Measurements from ENCODE around the gene USP7. TPM values are rescaled to one million over a fixed set of nuclear protein-coding genes. Genes with fewer than 3 reads are reported as not detected.
A peak's percentile ranks its signal among the peaks of the same experiment; 100 is the strongest.

Gene USP7
- total and polyA plus RNA-seq, 3 experiments from 2014 or later = 12.6 to 192 (median 189) TPM

DNA sequence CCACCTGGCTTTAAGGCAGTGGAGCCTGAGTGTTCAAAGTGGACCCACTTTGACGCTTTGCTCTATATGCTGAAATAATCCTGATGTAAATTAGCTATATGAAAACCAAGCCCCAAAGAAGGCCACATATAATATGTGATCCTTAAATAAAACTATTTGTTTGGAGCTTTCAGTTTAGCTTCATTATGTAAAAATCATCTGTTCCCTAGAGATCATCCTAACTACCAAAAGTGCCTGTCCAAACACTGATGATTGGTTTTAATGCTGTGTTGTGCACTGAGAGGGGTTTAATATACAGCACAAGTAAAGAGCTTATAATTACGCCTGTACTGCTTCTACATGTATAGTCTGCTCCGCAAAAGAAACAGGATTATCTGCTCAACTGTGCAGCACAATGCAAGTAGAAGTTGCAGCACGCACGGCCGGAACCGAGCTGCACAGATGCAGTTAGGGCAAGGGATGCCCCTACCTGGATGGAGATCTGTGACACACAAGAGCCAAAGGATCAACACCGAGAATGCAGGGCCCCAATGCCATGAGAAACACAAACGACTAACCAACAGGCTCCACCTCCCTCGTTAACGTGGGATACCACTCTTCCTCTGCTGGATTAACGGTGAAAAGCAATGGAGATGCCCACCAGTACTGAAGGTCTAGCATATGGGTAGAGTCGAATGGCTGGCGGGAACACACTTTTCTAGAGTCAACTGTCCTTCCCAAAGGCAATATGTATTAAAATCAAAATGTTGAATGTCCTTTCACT lies 20.5 kb downstream of the USP7 start:
- Mint-ChIP-seq H3K36me3 (peaks cover 0 to 5% (median 0%) of the 10 kb centered on the region in 3 donors), H3K27ac (peak overlapping the region in 5 of 8 donors; percentile 44 to 93 (median 52)), H3K27me3 (peaks cover 0 to 2% of the 10 kb centered on the region in 2 donors), H3K4me1 (peaks cover 96 to 100% (median 99%) of the 10 kb centered on the region in 3 donors), H3K9me3 (peaks cover 0 to 2% (median 0%) of the 10 kb centered on the region in 5 donors), H3K4me3 (peak overlapping the region in 5 of 7 donors; percentile 30 to 83 (median 60))
- no peak for DNase-seq
- Histone ChIP-seq H3K27ac (ENCODE audit: low read depth, low read length) (no peak overlapping the region), H3K36me3 (ENCODE audit: insufficient read depth, low read length) (no peaks in the 10 kb centered on the region), H3K9me3 (ENCODE audit: low read length) (no peaks in the 10 kb centered on the region), H3K4me1 (ENCODE audit: insufficient read depth, low read length) (peaks cover 98% of the 10 kb centered on the region), H3K27me3 (ENCODE audit: insufficient read depth, low read length, poor library complexity, severe bottlenecking) (no peaks in the 10 kb centered on the region), H3K4me3 (ENCODE audit: low read length) (no peak overlapping the region)
- POLR2A ChIA-PET = no interaction called here
- CTCF ChIA-PET = interaction anchor here (0.9 to 1.6 kb wide), 2 partner anchors 66 to 196 kb away, joined by 3 to 6 read pairs; no protein-coding TSS in a partner anchor

DNA sequence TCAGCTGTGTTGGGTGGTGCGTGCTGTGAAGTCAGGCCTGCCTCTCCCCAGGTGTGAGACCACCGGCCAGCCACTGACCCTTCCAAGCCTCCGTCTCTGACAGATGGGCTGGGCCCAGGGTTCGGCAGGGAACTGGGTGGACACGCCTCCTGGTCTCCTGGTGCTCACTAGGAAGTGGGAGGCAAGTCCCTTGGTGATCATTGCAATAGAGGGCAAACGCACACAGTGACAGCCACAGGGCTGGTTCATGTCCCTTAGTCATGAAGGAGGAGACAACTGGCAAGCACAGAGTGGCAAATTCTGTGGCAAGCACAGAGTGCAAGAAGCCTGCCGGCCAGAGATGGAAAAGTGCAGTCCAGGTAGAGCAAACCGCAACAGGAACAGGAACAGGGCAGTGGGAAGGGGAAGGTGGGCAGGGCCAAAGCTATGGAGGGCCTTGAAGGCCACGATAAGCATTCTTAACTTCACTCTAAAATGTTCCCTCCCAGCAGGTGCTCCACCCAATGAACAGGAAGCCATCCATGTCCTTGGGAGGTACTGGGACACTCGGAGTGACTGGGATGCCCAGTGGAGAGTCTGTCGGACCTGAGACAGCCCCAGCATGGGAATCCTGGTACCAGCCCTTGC lies 21.9 kb downstream of the USP7 start:
- peaks cover 96% of the 10 kb centered on the region for H3K4me1 ChIP-seq (ENCODE audit: insufficient read depth, low read length)
- H3K36me3 ChIP-seq (ENCODE audit: insufficient read depth, low read length) = no peaks in the 10 kb centered on the region
- ChIA-PET CTCF (interaction anchor here (1.3 to 1.6 kb wide), 2 partner anchors 8 to 67 kb away, joined by 3 to 6 read pairs; no protein-coding TSS in a partner anchor), POLR2A (no interaction called here)
- Mint-ChIP-seq H3K27ac (peak overlapping the region in 6 of 8 donors; percentile 8 to 96 (median 48)), H3K9me3 (peaks cover 0 to 2% (median 0%) of the 10 kb centered on the region in 5 donors), H3K4me3 (peak overlapping the region in 4 of 7 donors; percentile 33 to 66 (median 64)), H3K27me3 (peaks cover 0 to 2% of the 10 kb centered on the region in 2 donors), H3K36me3 (peaks cover 0 to 5% (median 0%) of the 10 kb centered on the region in 3 donors), H3K4me1 (peaks cover 94 to 99% (median 96%) of the 10 kb centered on the region in 3 donors)
- no peaks in the 10 kb centered on the region for H3K27me3 ChIP-seq (ENCODE audit: insufficient read depth, low read length, poor library complexity, severe bottlenecking)
- no peak overlapping the region for H3K4me3 ChIP-seq (ENCODE audit: low read length)
- no peaks in the 10 kb centered on the region for H3K9me3 ChIP-seq (ENCODE audit: low read length)
- H3K27ac ChIP-seq (ENCODE audit: low read depth, low read length) = no peak overlapping the region
- DNase-seq = no peak

DNA sequence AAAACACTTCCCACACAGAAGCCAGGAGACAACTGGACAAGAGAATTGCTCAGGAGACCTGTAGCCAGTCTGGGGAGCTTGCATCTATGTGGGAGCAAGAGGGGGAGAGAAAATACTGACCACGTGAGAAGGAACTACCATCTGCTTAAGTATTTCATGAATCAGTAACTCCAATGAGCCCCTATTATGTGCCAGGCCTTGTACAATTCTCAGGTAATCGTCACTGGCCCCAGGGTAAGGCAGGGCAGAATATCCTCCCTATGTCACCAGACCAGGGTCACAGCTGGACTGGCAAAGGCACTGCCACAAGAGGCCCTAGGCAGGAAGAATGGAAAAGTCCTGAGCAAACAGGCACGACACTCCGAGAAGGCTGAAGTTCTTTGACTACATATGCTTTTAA lies 25.9 kb downstream of the USP7 start:
- Histone ChIP-seq H3K9me3 (ENCODE audit: low read length) (no peaks in the 10 kb centered on the region), H3K4me1 (ENCODE audit: insufficient read depth, low read length) (peaks cover 74% of the 10 kb centered on the region), H3K4me3 (ENCODE audit: low read length) (no peak overlapping the region), H3K27ac (ENCODE audit: low read depth, low read length) (no peak overlapping the region), H3K36me3 (ENCODE audit: insufficient read depth, low read length) (no peaks in the 10 kb centered on the region), H3K27me3 (ENCODE audit: insufficient read depth, low read length, poor library complexity, severe bottlenecking) (no peaks in the 10 kb centered on the region)
- POLR2A ChIA-PET = interaction anchor here (0.6 kb wide), 1 partner anchor 20 kb away, joined by 3 read pairs; no protein-coding TSS in a partner anchor
- Mint-ChIP-seq H3K4me3 (peak overlapping the region in 3 of 7 donors; percentile 6 to 60 (median 48)), H3K4me1 (peaks cover 82 to 99% (median 93%) of the 10 kb centered on the region in 3 donors), H3K27ac (peak overlapping the region in 4 of 8 donors; percentile 13 to 61 (median 30)), H3K9me3 (peaks cover 0 to 2% (median 0%) of the 10 kb centered on the region in 5 donors), H3K36me3 (peaks cover 0 to 5% (median 0%) of the 10 kb centered on the region in 3 donors), H3K27me3 (peaks cover 0 to 4% of the 10 kb centered on the region in 2 donors)
- no peak for DNase-seq
- CTCF ChIA-PET = interaction anchor here (5.2 kb wide), 1 partner anchor 71 kb away, joined by 24 read pairs; no protein-coding TSS in a partner anchor

DNA sequence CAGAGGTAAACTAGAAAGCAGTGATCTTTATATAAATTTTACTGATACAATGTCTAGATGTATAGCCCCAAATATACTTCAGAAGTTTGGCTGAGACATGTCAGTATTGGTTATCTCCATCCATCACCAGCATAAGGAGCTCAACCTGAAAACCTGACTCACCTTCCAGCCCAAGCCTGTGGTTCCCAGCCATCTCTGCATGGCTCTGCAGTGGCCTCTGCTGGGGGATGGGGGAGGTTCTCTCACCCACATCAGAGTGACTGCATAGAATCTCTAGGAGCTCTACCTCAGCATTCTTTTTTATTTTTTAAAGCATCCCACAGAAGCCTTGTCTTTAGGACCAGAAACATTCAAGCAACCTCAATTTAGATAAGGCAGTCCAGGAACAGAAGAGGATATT lies 27.3 kb downstream of the USP7 start:
- POLR2A ChIA-PET = interaction anchor here (0.5 to 1.1 kb wide), 3 partner anchors 20 to 28 kb away, joined by 3 to 6 read pairs (median 3); no protein-coding TSS in a partner anchor
- peak overlapping the region in 7 of 8 donors; percentile 6 to 61 (median 43) for H3K27ac Mint-ChIP-seq
- peaks cover 63% of the 10 kb centered on the region for H3K4me1 ChIP-seq (ENCODE audit: insufficient read depth, low read length)

DNA sequence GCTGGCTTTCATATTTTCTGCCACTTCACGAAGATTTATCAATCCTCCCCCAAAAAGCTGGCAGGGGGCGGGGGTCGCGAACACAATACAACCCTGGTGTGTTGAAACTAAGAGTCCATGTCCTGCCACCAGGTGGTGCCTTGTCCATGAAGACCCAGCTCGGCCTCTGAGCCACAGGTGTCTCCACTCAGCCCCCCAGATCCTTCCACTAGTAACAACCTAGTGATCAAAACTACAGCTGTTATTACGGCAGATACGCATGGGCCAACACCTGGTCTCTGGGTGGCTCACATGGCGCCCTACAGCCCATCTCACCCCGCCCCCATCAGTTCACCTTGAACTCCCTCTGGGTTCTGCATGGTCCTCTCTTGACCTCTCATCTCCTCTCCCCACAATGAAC lies 27.7 kb downstream of the USP7 start:
- H3K9me3 ChIP-seq (ENCODE audit: low read length) = no peaks in the 10 kb centered on the region
- H3K36me3 Mint-ChIP-seq = peaks cover 0 to 3% (median 1%) of the 10 kb centered on the region in 3 donors
- H3K4me1 Mint-ChIP-seq = peaks cover 77 to 98% (median 92%) of the 10 kb centered on the region in 3 donors
- peak overlapping the region in 4 of 8 donors; percentile 28 to 61 (median 38) for H3K27ac Mint-ChIP-seq
- peaks cover 58% of the 10 kb centered on the region for H3K4me1 ChIP-seq (ENCODE audit: insufficient read depth, low read length)
- H3K4me3 Mint-ChIP-seq = peak overlapping the region in 5 of 7 donors; percentile 6 to 76 (median 32)
- H3K27ac ChIP-seq (ENCODE audit: low read depth, low read length) = no peak overlapping the region
- ChIA-PET CTCF (interaction anchor here (0.7 to 5.2 kb wide), 23 partner anchors 8 to 287 kb away, joined by 3 to 24 read pairs (median 5); partner anchors contain the start of genes HAPSTR1 and USP7), POLR2A (interaction anchor here (1.0 to 1.1 kb wide), 2 partner anchors 26 to 27 kb away, joined by 3 to 6 read pairs; no protein-coding TSS in a partner anchor)
- H3K27me3 Mint-ChIP-seq = peaks cover 0 to 2% of the 10 kb centered on the region in 2 donors
- DNase-seq = no peak
- no peak overlapping the region for H3K4me3 ChIP-seq (ENCODE audit: low read length)
- peaks cover 0 to 2% (median 0%) of the 10 kb centered on the region in 5 donors for H3K9me3 Mint-ChIP-seq
- H3K27me3 ChIP-seq (ENCODE audit: insufficient read depth, low read length, poor library complexity, severe bottlenecking) = no peaks in the 10 kb centered on the region
- no peaks in the 10 kb centered on the region for H3K36me3 ChIP-seq (ENCODE audit: insufficient read depth, low read length)

More for the DNA sequence above, 27.3 kb downstream of the USP7 start:
- Histone ChIP-seq H3K27me3 (ENCODE audit: insufficient read depth, low read length, poor library complexity, severe bottlenecking) (no peaks in the 10 kb centered on the region), H3K4me3 (ENCODE audit: low read length) (no peak overlapping the region), H3K9me3 (ENCODE audit: low read length) (no peaks in the 10 kb centered on the region), H3K27ac (ENCODE audit: low read depth, low read length) (no peak overlapping the region), H3K36me3 (ENCODE audit: insufficient read depth, low read length) (no peaks in the 10 kb centered on the region)
- DNase-seq = peak; percentile 42 to 82 (median 54)
- H3K27me3 Mint-ChIP-seq = peaks cover 0 to 2% of the 10 kb centered on the region in 2 donors
- H3K4me1 Mint-ChIP-seq = peaks cover 79 to 99% (median 93%) of the 10 kb centered on the region in 3 donors
- peak overlapping the region in 6 of 7 donors; percentile 6 to 76 (median 28) for H3K4me3 Mint-ChIP-seq
- H3K9me3 Mint-ChIP-seq = peaks cover 0 to 2% (median 0%) of the 10 kb centered on the region in 5 donors
- H3K36me3 Mint-ChIP-seq = peaks cover 0 to 5% (median 1%) of the 10 kb centered on the region in 3 donors
- CTCF ChIA-PET = interaction anchor here (0.5 to 5.2 kb wide), 24 partner anchors 8 to 287 kb away, joined by 3 to 24 read pairs (median 5); partner anchors contain the start of genes HAPSTR1 and USP7

DNA sequence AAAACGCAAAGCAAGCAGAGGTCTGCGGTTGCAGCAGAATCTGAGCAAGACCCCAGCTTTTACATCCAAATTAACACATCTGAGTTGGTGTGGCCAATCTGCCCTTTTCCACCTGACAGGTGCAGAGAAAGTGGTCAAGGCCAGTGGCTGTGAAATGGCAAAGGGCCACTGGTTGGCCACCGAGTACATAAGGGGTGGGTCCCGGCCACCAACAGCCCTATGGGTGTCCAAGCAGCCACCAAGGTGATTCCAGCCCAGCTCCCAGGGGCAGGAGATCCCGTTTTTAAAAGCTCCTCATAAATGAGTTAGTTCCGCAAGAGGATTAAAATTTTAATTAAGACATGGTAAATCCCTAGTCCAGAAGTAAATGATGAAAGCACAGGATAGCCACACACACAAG lies 29.1 kb downstream of the USP7 start:
- Histone ChIP-seq H3K4me1 (ENCODE audit: insufficient read depth, low read length) (peaks cover 44% of the 10 kb centered on the region), H3K27ac (ENCODE audit: low read depth, low read length) (no peak overlapping the region), H3K9me3 (ENCODE audit: low read length) (no peaks in the 10 kb centered on the region), H3K4me3 (ENCODE audit: low read length) (no peak overlapping the region), H3K36me3 (ENCODE audit: insufficient read depth, low read length) (peaks cover 5% of the 10 kb centered on the region), H3K27me3 (ENCODE audit: insufficient read depth, low read length, poor library complexity, severe bottlenecking) (no peaks in the 10 kb centered on the region)
- Mint-ChIP-seq H3K36me3 (peaks cover 0 to 10% (median 2%) of the 10 kb centered on the region in 3 donors), H3K27ac (peak overlapping the region in 1 of 8 donors; percentile 63), H3K4me3 (peak overlapping the region in 2 of 7 donors; percentile 13 to 44), H3K9me3 (no peaks in the 10 kb centered on the region), H3K4me1 (peaks cover 68 to 93% (median 80%) of the 10 kb centered on the region in 3 donors), H3K27me3 (peaks cover 0 to 2% of the 10 kb centered on the region in 2 donors)
- POLR2A ChIA-PET = no interaction called here
- CTCF ChIA-PET = interaction anchor here (0.6 to 5.2 kb wide), 8 partner anchors 8 to 137 kb away, joined by 3 to 24 read pairs (median 3); no protein-coding TSS in a partner anchor
- DNase-seq = no peak

DNA sequence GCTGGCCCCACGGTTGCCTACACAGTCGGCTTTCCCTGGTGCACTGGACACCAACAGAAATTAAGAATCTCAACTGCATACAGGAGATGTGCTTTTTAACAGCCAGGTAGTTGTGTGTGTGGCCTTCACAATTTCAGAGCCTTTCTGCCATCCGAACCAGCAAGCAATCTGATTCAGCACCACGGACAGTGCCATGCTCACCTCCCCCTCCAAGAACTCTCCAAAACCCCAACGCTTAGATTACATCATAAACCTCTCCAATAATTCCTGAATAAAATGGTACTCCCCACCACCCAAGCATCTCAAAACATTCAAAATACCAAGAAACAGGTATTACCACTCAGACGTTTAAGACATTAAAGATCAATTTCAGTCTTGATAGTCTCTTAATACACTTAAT lies 31.8 kb downstream of the USP7 start:
- POLR2A ChIA-PET = no interaction called here
- peak; percentile 26 to 67 (median 39) for DNase-seq
- Mint-ChIP-seq H3K4me1 (peaks cover 63 to 90% (median 76%) of the 10 kb centered on the region in 3 donors), H3K36me3 (peaks cover 0 to 31% (median 15%) of the 10 kb centered on the region in 3 donors), H3K9me3 (no peaks in the 10 kb centered on the region), H3K4me3 (no peak overlapping the region), H3K27ac (peak overlapping the region in 1 of 8 donors; percentile 88), H3K27me3 (peaks cover 0 to 2% of the 10 kb centered on the region in 2 donors)
- Histone ChIP-seq H3K4me3 (ENCODE audit: low read length) (no peak overlapping the region), H3K36me3 (ENCODE audit: insufficient read depth, low read length) (peaks cover 23% of the 10 kb centered on the region), H3K27me3 (ENCODE audit: insufficient read depth, low read length, poor library complexity, severe bottlenecking) (no peaks in the 10 kb centered on the region), H3K9me3 (ENCODE audit: low read length) (no peaks in the 10 kb centered on the region), H3K4me1 (ENCODE audit: insufficient read depth, low read length) (peaks cover 19% of the 10 kb centered on the region), H3K27ac (ENCODE audit: low read depth, low read length) (no peak overlapping the region)
- CTCF ChIA-PET = interaction anchor here (0.6 kb wide), 1 partner anchor 208 kb away, joined by 4 read pairs; no protein-coding TSS in a partner anchor

Data from CD8-positive, alpha-beta memory T cell (primary cell).